Embryonic facial prominence (tissue), 1 donor: ENCODE results near the gene CLCN1.
"Not testable (repeated sequence)": the region's sequence is repeated elsewhere in the genome, so short reads cannot be mapped to it uniquely, and the experiment has no call there.

Source experiments
- DNase-seq: peaks from one replicate; pipeline ENCODE4 v3.0.0-alpha.2; 2016; ENCODE audit errors: extremely low spot score

CLCN1 gene

DNA sequence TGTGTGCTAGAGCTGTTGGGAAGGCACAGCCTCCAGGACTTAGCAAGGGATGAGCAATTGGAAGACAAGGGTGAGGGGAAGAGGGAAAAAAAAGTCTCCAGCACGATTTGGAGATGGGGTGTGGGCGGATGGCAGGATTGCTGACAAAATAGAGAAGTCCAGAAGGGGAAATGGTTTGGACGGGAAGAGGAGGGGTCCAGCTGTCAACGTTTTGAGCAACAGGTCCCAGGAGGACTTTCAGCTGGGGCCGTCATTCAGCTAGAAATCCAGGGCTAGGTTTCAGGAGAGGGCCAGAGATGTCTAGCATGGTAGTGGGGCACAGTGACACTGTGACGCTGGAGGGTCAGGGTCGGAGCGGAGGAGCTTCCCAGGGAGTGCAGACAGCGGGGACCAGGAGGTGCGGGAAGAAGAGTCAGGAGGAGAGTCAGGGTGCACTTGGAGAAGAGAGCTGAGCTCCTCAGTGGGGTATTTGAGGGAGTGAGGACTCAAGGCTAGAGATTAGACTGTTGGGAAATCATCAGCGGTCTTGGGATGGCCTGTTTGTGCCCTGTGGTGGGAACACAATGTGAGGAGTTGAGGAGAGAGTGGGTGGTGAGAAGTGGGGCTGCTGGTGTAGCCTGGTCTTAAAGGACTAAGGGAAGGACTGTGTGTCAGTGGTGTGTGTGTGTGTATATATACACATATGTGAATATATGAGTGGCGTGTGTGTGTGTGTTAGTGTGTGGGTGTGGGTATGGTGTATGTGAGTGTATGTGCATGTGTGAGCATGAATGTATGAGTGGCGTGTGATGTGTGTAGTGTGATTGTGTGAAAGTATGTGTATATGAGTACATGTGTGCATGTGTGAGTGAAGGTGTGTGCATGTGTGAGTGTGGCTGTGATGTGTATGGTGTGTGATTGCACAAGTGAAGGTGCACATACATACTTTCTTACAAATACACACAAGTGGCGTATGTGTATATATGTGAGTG lies 69.0 kb downstream of the CLCN1 start:
- DNase-seq = no peak

DNA sequence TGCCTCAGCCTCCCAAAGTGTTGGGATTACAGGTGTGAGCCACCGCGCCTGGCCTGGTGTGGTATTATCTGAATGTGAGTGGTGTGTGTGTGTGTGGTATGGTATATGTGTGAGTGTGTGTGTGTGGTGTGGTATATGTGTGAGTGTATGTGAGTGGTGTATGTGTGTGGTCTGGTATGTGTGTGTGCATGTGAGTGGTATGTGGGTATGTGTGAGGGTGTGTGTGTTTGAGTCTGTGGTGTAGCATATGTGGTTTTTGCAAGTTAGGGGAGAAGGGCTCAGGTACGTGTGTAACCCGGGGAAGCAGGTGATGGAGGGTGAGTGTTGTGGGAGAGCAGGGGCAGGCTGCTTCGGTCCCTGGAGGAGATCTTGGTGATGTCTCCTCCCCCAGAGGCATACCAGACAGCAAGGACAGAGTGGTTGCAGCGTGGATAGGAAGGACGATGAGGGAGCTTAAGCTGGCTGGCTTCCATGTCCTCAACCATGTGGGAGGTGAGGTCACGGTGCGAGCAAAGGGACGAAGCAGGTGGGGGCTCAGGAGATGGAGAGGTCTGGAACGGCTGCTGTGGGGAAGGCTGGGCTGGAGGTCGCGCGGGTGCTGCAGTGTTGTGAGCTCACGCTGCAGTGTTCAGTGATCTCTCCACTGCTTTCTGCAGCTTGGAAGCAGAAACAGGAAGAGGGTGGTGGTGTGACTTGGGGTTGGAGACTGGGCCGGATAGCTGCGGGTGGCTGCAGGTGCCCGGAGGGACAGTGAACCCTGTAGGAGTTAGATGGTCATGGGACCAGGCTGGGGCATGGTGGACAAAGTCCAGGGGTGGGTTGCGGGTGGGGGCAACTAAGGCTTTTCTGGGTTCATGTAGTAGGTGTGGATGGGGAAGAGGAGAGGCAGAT lies 70.2 kb downstream of the CLCN1 start:
- no peak for DNase-seq

- no peak for DNase-seq
Measured at GRCh38 chr7:143387156-143387975, 71.5 kb downstream of the CLCN1 start.

GRCh38 chr7:143388051-143388450 lies 72.1 kb downstream of the CLCN1 start:
- no peak for DNase-seq

DNA sequence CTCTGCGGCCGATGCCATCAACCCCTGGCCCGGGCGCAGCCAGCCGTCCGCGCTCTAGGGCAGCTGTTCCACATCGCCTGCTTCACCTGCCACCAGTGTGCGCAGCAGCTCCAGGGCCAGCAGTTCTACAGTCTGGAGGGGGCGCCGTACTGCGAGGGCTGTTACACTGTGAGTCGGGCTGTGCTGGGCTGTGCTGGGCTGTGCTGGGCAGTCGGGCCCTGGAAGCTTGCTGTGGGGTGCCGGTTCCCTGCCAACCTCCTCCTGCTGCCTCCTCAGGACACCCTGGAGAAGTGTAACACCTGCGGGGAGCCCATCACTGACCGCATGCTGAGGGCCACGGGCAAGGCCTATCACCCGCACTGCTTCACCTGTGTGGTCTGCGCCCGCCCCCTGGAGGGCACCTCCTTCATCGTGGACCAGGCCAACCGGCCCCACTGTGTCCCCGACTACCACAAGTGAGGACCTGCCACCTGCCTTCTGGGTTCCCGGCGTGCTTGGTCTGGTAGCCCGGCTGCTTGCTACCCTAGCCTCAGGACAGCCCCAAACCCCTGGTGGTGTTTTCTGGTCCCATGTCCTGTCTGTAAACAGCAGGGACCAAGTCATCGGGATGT lies 72.7 kb downstream of the CLCN1 start:
- no peak for DNase-seq

- DNase-seq = no peak
Measured at GRCh38 chr7:143389316-143390103, 73.6 kb downstream of the CLCN1 start.

GRCh38 chr7:143390104-143390772 lies 74.3 kb downstream of the CLCN1 start:
- no peak for DNase-seq

- no peak for DNase-seq
Measured at GRCh38 chr7:143390773-143391317, 74.9 kb downstream of the CLCN1 start.

DNA sequence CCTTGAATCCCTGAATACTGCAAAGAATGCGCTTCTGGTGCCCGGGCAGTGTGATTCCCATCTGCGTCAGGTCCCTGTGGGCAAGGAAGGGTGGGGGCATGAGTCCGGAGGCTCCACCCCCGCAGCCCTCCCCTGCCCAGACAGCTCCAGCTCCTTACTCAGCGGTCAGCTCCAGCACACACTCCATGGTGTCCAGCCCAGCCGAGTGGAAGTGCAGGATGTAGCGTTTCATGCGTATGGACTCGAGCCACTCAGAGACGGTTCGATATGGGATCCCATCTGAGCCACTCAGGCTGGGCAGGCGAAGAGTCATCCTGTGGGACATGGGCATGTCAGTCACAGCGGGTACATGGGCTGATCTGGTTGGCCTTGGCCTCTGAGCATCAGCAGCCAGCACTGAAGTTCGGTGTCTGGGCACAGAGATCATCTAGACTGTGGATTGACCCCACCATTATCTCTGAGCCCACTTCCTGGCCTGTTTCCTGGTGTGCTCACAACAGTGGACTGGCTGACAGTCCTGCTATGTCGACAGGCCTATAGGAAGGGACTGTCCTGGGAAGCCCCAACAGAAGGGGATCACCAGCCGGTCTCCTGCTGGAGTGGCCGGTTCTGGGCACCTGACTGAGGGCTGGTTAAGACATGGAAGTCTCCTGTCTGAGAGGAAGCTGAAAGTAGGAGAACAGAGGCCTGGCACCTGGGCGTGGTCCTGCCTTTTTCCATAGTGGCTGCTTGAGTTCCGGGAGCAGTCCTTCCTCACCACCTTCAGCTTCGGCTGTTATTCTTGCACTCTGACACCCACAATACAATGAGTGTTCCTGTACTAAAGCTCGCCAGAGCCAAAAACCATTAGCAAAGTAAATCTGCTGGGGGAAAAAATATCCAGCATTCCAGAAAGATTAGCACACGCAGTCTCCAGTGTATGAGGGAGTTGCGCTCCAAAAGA lies 75.8 kb downstream of the CLCN1 start:
- DNase-seq = no peak

DNA sequence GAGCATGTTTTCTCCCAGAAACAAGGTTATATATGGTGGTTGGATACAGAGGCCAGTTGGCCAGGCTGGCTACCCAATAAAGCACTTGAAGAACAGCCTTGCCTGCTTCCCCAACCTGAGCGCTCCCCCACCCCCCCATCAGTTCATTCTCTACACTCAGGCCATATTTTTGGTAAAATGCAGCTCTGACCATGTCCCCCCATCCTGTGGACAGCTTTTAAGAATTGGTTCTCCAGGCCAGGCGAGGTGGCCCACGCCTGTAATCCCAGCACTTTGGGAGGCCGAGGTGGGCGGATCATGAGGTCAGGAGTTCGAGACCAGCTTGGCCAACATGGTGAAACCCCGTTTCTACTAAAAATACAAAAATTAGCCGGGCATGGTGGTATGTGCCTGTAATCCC lies 76.5 kb downstream of the CLCN1 start:
- DNase-seq = not testable (repeated sequence)

DNA sequence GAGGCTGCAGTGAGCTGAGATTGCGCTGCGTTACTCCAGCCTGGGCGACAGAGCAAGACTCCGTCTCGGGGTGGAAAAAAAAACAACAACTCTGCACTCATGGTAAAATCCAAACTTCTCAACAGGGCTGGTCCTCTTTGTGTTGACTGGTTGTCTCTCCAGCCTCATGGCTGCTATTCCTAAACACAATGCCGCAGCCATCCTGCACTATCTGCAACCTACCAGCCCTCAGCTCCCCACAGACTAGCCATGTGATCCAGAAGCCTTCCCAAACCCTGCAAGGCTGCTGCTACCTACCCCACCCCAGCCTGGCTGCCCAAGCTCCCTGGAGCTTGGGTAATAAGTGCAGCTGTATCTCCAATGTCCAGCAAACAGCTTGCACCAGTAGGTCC lies 77.0 kb downstream of the CLCN1 start:
- no peak for DNase-seq

DNA sequence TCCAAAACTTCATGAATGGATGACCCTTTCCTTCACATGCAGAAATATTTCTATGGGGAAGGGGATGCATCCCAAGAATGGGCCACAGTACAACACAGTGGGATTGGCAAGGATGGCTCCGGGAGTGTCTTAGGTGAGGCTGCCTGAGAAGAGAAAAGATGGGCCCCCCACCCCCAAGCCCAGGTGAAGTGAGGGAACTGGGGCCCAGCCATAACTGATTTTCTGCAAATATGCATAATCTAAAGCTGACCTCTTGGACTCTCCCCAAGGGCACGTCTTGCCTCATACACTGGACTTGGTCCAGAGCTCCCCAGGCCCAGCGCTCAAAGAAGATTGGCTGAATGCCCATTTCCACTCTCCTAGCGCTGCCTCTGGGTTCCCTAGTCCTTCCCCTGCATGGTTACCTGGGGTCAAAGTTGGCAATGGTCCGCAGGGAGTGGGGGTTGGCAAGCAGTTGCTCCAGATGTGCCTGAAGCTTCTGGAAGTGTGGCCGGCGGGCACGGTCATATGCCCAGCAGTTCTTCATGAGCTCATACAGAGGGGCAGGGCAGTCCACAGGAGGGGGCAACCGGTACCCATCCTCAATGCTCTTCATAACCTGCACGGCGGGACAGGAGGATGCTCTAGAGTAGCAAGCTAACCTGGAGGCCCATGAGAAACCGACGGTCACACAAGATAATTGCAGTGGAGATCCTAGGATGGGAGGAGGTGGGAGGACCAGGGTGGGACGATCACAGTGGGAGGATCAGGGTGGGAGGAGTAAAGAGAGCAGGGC lies 77.5 kb downstream of the CLCN1 start:
- DNase-seq = no peak

GRCh38 chr7:143394068-143394467 lies 78.2 kb downstream of the CLCN1 start:
- DNase-seq = no peak

DNA sequence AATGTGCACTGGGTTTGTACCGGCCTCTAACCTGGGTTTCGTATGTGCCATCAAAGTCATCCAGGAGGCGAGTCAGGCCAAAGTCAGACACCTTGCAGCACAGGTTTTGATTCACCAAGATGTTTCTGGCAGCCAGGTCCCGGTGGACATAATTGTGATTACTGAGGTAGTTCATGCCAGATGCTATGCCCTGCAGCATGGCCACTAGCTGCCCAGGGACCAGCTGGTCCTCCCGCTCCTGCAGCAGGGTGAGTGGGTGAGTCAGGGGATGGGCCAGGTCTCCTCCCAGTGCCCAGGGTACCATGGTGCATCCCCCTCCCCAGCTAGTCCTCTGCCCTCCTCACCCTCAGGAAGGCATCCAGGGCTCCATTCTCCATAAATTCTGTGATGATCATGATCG lies 78.9 kb downstream of the CLCN1 start:
- no peak for DNase-seq

DNA sequence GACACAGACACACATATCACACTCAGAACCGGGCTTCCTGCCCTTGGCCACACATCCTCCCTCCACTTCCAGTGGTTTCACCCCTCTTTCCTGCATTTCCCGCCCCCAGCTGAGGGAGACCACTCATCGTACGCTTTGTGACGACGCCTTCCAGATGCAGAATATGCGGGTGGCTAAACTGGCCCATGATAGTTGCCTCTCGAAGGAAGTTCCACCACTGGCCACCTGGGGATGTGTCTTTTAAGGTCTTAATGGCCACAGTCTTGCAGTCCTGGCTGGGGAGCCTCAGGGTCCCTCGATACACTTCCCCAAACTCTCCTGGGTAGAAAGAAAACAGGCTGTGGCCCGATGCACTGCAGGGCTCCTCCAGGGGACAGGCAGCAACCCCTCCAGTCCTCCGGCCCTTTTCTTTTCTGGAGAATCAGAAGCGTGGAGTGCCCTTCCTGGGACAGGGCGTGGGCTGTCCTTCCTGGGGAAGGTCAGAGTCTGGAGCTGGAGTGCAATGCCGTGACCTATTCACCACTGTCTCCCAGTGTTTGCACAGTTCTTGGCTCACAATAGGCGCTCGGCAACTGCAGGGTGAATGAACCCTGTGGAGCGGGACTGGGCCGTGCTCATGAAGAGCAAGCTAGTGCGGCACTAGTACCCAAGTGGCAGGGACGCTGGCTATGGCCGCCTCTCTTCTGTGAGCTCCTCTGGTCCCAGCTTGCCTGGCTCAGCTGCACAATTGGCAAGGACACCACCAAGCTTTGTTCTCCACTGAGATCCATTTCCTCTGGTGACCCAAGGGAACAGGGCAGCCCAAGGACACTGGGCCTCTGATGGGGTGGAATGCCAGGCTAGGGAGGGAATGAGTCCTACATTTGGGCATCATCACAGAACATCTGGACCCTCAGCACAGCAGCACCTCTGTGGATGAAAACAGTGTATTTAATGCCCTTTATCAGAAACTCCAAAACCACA lies 79.6 kb downstream of the CLCN1 start:
- no peak for DNase-seq

DNA sequence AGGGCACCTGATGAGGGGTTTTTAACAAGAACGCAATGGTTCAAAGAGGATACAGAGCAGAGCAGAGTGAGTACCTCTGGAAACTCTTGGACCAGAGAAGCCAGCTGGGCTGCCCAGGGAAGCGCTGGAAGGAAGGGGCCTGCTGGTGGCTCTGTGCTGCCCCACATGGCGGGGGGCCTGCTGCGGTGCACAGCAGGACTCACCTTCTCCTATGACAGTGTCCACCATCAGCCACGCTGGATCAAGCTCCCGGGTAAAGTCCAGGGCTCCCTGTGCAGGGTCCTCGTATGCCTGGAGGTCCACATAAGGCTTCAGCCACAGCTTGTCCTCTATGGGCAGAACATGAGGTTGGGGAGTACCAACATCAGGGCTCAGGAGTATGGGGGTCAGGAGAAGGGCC lies 80.3 kb downstream of the CLCN1 start:
- DNase-seq = no peak
